GM21526 (cell line): Measurements from ENCODE around the gene BRWD1.
"Not testable (repeated sequence)": the region's sequence is repeated elsewhere in the genome, so short reads cannot be mapped to it uniquely, and the experiment has no call there.

Source experiments
- ATAC-seq: cut with Tn5 transposase; IDR thresholded peaks from one replicate; pipeline ENCODE4 v1.9.1; 2021; ENCODE audit warnings: moderate library complexity; ENCODE audit not compliant: unreplicated experiment, low FRiP score

BRWD1 gene

GRCh38 chr21:39178421-39178820, 135.0 kb downstream of the BRWD1 start:
- ATAC-seq = no peak

GRCh38 chr21:39176271-39176709, 137.1 kb downstream of the BRWD1 start:
- ATAC-seq = no peak

DNA sequence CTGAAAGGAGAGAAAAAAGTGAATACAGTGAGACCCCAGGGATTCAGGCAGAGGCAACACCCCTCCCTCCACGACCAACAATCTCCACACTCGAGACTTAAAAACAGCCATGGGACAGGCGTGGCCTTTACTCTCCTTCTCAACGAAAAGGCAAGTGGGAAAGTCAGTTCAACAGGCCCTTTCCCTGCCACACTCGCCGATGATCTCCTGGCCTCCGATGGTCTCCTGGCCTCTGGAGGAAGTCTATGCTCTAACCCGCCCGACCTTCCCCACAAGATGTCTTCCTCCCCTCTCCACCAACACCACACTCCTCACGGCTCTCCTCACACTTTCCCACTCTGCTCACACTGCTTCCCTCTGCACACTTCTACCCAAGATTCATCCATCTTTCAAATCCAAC, 137.8 kb downstream of the BRWD1 start:
- no peak for ATAC-seq

- no peak for ATAC-seq
These were observed 138.3 kb downstream of the BRWD1 start for GRCh38 chr21:39175154-39175553.

DNA sequence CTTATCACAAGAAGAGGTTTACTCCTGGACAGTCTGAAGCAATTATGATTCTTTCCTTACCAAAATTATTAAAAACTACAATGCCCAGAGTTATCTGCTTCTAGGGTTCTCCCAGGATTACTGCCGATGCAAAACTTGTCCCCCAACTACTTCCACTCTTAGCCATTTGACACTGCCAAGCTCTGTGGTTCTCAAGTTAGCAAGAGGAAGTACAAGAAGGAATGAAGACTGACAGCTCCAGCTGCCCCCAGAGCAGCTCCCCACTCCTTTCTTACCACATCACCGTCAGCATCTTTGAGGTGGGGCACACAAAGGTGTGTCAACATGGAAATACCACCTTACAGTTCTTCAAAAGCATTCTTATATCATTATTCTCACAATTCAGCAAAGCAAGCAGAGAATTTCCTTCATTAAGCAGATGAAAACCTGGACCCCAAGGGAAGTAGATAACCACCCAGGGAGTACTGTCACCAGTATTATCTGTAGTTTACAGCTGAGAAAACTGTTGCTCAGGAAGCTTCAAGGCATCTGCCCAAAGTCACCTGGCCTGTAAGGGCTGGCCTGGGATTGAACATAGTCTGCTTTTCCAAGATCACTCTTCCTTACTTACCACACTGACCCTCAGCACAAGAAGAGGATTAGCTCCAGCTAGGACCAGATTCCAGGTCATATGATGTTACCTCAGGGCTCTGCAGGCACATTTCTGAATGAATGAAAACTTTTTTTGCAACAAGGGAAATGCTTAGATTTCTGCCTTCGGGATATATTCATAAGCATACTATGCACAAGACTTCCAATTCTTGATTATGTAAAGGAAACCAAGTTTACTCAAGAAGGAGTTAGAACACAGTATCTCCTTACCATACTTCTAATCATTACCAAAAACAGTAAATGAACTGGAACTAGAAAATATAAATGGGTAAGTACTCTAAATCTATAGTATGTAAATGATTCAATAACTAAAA, 139.4 kb downstream of the BRWD1 start:
- no peak for ATAC-seq

- ATAC-seq = no peak
These were observed 143.5 kb downstream of the BRWD1 start for GRCh38 chr21:39169906-39170305.

GRCh38 chr21:39168800-39169199, 144.6 kb downstream of the BRWD1 start:
- no peak for ATAC-seq

GRCh38 chr21:39164523-39164922, 148.9 kb downstream of the BRWD1 start:
- no peak for ATAC-seq

- ATAC-seq = no peak
These were observed 152.4 kb downstream of the BRWD1 start for GRCh38 chr21:39161064-39161463.

DNA sequence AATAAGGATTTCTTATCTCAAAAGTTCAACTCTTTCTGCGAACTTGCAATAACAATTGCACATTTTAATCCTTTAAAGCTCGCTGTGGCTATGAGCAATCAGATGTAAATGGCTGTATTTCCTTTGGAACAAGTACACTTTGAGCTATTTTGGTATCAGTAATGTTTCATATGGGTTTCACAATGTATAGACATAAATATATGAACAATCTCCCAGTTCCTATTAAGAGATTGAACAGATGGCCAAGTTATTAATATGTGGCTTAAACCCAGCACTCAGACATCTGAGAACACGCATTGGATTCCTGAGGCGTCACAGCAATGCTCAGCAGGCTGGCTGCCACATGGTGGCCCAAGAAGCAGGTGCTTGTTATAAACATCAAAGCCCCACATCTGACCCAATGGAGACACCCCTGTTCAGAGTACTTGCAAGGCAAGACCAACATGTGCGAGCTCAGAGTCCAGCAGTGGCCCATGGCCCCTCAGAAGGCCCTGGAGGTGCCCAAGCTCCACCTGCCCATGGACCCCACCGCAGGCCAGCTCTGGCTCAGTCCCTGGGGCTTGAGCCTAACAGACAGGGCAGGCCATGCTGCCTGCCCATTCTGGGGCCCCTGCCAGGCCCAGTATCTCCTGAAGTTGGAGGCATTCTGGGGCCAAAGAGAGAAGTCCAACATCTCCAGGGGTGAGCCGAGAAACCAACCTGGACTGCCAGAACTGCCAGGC, 153.9 kb downstream of the BRWD1 start:
- ATAC-seq = no peak

DNA sequence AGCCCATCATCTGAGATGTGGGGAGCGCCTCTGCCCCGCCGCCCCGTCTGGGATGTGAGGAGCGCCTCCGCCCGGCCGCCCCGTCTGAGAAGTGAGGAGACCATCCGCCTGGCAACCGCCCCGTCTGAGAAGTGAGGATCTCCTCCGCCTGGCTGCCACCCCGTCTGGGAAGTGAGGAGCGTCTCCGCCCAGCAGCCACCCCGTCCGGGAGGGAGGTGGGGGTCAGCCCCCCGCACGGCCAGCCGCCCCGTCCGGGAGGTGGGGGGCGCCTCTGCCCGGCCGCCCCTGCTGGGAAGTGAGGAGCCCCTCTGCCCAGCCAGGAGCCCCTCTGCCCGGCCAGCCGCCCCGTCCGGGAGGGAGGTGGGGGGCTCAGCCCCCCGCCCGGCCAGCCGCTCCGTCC, 156.2 kb downstream of the BRWD1 start:
- ATAC-seq = not testable (repeated sequence)

- ATAC-seq = no peak
These were observed 157.4 kb downstream of the BRWD1 start for GRCh38 chr21:39156024-39156423.

DNA sequence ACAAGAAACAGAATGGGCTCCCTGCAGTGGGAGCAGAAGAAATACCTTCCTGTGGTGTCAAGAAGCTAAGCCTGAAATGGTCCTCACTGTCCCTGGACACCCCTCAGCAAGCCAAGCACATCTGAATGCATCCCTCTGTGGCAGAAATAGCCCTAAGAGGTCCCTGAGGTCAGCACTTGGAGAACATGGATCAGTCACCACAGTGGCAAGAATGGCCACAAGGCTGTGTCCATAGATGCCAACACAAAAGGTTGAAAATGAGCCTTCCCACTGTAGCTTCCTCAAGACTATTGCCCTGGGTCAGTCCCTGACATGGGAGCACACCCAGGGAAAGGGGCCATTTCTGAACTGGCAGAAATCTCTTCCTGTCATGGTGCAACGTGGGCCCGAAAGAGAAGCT, 157.9 kb downstream of the BRWD1 start:
- no peak for ATAC-seq

- no peak for ATAC-seq
These were observed 159.6 kb downstream of the BRWD1 start for GRCh38 chr21:39153842-39154241.

DNA sequence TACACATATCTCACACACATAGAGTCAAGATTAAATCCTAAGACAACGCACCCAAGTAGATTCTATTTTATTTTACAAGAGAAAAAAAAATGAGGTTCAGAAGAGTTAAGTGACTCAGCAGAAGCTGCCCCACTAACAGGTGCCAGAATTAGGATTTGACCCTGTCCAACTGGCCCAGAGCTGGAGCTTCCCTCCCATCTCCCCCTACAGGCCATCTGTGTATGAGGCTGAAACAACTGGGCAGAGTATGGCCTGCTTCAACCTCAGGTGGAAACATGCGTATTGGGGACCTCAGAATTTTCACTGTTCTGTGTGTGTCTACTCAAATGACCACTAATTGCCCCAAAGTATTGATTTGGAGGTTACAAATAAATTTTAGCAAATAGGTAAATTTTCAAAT, 160.1 kb downstream of the BRWD1 start:
- ATAC-seq = no peak

- ATAC-seq = no peak
These were observed 161.2 kb downstream of the BRWD1 start for GRCh38 chr21:39152271-39152670.

GRCh38 chr21:39150877-39151276, 162.6 kb downstream of the BRWD1 start:
- ATAC-seq = no peak

DNA sequence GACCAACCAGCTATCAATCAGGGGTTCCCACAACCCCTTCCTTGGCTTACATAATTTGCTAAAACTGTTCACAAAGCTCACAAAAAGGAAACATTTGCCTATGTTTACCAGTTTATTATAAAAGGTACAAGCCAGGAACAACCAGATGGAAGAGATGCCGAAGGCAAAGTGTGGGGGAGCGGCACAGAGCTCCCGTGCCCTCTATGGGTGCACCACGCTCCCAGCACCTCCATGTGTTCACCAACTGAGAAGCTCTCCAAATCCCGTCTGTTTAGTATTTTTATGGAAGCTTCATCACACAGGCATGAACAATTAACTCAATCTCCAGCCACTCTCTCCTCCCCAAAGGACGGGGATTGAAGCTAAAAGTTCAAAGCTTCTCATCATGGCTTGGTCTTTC, 163.1 kb downstream of the BRWD1 start:
- no peak for ATAC-seq

DNA sequence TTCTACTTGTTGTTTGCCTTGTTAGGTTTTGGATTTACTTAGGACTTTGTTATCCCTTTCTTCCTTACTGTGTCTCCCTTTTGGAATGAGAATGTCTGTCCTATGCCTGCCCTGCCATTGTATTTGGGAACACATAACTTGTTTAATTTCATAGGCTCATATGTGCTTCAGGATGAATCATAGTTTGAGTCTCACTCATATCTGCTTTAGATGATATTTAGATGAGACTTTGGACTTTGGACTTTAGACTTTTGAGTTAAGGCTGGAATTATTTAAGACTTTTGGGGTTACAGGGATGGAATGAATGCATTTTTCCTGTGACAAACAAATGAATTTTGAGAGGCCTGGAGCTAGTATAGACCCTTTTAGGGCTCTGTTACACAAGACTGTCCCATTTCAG, 163.6 kb downstream of the BRWD1 start:
- ATAC-seq = no peak

DNA sequence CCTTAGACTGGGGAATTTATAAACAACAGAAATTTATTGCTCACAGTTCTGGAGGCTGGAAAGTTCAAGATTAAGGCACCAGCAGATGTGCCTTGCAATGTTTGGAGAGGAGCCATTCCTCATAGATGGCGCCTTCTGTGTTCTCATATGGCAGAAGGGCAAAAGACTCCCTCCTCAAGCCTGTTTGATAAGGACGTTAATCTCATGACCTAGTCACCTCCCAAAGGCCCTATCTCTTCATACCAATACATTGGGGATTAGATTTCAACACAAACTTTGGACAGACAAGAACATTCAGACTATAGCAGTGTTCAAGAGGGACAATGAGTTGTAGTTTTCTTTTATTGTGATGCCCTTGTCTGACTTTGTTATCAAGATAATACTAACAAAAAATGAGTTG, 164.5 kb downstream of the BRWD1 start:
- ATAC-seq = no peak

DNA sequence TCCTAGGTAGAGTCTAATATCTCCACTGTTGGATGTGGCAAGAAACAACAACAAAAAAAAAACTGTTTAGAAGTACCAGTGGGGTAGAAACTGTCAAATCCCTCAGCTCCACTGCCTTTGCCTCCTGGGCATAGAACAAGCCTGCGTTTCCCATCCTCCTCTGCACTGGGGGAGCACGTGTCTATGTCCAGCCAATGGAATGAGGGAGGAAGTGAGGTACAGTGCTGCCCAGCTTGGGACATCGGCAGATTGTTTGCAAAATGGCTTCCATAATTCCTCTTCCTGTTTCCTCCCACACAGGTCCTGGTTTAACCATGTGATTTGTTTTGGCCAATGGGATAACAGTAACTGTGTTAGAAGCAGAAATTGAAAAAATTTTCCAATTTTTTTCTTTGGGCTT, 169.2 kb downstream of the BRWD1 start:
- no peak for ATAC-seq

DNA sequence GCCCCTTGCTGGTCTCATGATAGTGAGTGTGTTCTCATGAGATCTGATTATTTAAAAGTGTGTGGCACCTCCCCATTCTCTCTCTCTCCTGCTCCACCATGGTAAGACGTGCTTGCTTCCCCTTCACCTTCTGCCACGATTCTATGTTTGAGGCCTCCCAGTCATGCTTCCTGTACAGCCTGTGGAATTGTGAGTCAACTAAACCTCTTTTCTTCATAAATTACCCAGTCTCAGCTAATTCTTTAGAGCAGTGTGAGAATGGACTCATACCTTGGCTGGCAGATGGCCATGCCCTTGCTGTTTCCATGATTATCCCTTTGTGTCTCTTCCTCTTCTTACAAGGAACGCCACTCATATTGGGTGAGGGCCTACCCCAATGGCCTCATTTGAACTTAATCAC, 170.5 kb downstream of the BRWD1 start:
- no peak for ATAC-seq
